ENCODE data around the gene KIAA1755.

KIAA1755 gene, protein sequence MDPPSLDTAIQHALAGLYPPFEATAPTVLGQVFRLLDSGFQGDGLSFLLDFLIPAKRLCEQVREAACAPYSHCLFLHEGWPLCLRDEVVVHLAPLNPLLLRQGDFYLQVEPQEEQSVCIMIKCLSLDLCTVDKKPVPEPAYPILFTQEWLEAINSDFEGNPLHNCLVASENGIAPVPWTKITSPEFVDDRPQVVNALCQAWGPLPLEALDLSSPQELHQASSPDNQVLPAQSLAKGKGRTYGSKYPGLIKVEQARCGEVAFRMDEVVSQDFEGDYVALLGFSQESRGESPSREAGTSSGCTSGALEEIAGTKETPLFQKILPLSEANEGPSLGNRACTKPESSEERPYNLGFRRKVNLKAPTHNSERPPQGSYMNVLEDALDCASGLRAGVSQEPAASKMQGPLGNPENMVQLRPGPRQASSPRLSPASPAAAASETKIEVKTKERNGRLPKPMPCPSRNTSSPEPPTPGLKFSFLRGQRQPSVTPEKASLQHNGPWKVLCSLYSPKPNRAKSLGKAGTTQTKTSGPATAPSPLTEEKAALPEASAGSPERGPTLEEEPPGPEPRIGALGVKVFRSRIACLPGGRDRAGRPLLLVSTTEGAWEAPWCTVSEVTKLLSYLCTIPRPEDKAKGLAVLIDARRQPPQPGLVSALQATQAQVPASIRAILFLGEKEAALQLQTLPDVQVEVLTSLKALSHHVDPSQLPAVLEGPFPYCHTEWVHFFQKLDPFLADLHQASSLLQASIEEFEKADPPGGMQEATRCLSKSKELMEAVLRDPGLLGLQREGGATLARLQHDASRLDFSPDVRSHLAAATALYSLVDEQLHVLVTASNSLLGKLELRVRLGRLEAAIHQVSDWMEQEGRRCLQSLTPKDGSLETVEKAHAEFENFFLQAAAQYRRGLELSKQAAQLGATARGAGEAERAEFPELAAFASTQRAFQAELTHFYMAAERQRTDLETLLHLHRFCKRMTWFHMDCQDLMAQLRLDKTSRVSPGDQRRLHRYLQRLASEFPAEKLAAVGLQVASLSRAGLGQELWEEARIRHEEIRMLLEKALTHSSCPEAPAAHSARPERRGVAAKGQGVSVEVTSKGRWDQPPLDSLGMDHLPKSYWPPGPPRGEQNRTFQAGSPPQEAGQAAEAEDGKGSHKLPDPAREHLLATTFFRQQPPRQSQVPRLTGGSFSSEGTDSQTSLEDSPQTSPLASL

DNA sequence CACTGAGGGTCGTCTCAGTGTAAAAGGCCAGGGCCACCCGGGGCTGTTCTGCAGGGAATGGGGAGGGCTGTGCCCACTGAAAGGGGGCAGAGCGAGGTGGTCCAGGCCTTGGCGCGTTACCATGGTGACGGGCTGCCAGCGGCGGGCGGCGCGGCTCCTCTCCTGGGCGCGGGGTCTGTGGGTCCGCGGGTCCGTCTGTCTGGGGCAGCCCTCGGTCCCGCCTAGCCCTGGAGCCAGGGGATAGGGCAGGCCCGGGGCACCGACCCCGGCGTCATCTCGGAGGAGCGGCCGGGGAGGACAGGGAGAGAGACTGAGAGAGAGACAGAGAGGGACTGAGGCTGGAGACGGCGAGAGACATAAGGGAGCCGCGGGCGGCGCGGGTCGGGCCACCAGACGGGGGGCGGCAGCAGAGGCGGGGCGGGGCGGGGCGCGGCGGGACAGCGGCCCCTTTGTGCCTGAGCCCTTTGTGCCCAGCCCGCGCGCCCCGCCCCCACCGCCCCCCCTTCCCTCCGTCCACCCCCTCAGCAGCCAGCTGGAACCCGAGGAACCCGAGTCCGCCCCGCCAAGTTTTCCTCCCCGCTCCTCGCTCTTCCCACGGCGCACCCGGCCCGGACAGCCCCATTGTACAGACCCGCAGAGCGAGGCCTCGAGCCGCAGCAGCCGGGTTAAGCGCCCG, at the start of gene KIAA1755:
Gene KIAA1755, minus strand, starts transcription at position 358 of the 676 bp plus-strand sequence. Its CDS starts 235 bp downstream, at position 123.
- no peak for DNase-seq (ENCODE audit: low spot score)

DNA sequence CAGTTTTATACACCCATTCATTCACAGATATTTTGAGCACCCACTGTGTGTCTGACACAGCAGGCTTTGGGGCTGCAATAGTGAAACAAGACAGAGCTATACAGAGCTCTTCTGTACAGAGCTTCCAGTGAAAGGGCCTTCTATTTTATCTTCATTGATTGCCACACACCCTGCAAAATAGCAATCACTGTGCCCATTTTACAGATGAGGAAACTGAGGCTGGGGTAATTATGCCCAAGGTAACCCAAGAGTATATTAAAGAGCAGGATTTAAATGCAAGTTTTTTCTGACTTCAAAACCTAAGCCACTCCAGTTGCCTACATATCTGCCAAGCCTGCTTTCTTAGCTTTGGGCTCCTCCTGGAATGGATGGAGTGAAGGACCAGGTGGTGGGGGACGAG, 47.9 kb upstream of the KIAA1755 start:
- DNase-seq (ENCODE audit: low spot score): no peak

DNA sequence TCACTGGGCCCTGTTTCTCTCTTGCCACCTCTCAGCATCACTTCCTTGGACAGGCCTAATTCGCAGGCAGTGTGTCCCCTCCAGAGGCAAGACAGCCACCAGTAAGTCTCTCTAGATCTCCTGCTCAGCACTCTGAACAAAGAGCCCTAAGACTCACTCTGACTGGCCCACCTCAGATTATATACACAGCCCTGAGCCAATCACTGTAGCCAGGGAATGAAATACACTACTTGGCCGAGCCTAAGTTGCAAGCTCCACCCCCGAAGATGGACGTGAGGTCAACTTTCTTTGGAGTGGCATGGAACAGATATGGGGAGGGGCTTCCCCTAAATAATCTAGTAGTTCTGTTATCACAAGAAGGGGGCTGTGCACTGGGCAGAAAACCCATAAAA, 47.5 kb upstream of the KIAA1755 start:
- DNase-seq (ENCODE audit: low spot score): no peak

DNA sequence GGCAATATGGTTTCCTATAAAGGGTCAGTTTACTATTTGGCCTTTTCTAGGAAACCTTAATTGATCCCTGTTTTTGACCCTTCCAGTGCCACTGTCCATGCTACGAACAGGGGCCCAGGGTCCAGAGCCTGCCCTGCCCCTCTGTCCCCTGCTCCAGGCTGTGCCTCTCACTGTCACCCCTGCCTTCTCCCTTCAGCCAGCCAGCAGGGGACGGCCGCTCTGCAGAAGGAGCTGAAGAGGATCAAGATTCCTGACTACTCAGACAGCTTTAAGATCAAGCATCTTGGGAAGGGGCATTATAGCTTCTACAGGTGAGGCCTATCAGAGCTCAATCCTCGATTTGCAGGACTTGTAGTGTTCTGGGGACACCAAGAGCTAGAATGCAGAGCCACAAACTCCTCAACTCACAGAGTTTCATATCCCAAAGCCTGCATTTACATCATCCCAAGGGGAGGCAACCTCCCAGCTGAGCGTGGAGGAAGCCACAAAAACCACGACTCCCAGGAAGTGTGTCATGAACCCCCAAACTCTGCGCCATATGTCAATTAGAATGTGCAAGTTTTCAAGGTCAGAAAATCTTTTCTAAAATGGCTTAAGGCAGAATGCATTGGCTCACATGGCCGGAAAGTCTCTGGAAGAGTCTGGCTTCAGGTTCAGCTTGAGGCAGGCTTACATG, 47.0 kb upstream of the KIAA1755 start:
- DNase-seq (ENCODE audit: low spot score): no peak

DNA sequence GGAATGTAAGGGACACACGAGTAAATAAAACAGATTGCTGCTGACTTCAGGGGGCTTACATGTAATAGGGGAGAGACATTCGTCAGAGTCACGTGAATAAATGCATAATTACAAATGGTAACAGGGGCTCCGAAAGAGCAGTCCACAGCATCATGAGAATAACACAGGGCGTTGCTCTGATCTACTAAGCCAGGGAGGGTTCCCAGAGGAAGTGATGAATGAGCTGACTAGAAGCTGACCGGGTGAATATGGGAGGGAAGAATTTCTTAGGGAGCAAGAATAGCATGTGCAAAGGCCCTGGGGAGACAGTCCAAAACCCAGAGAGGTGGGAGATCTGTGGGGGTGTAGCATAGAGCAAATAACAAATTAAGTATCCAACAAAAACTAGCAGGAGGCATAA, 45.8 kb upstream of the KIAA1755 start:
- no peak for DNase-seq (ENCODE audit: low spot score)

DNA sequence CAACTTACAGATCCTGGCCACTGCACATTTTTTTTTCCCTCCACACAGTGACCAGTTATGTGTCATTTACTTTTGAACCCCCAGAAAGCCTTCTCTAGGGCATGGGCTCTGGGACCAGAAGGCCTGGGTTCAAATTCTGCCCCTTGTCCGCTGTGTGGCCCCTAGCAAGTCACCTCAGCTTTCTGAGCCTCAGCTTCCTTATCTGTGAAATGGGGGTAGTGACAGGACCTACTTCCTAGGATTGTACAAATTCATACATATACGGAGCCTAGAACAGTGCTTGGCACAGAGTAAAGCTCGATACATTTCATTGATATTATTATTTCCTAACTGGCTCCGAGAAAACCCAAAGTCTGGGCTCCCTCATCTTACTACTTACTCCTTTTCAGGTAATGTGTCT, 45.0 kb upstream of the KIAA1755 start:
- DNase-seq (ENCODE audit: low spot score): no peak

DNA sequence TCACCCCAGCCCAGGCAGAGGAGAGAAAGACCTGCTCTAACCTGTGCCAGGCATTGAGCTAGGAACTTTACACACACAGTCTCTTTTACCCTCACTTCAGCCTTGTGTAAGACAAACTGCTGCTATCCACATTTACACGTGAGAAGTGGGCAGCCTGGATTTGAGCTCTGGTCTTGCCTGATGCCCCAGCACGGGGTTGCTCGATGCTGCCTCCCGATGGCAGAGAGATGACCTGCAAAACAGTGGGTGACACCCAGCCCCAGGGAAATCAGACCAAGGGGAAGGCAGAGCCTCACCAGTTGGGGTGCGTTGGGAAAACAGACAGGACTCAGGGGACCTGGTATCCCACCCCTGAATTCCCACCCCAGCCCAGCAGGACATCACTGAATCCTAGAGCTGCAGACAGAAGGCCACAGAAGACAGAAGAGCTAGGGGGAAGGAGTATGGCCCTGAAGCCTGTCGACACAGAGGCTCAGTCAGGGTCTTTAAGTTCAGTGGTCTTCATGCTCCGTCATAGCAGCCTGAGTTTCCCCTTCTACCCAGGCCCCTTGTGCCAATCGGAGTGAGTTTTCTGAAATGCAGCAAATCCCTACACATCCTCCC, 44.4 kb upstream of the KIAA1755 start:
- DNase-seq (ENCODE audit: low spot score): no peak

DNA sequence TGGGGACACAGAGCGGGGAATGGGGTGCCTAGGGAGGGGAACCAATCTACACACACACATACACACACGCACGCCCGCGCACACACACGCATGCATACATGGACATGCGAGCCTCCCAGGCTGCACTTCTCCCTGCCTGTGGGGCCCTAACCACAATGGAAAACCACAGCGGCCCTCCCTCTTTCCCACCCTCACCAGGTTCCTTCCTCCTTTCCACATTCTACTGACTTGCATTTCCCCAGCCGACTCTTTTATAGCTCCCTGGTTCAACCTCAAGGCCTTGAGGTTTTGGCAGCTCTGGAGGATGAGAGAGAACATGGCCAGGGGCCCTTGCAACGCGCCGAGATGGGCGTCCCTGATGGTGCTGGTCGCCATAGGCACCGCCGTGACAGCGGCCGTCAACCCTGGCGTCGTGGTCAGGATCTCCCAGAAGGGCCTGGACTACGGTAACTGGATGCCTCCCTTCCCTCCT, 43.4 kb upstream of the KIAA1755 start, which contains the start of gene BPI:
Gene BPI, plus strand, starts transcription at position 249 of the 472 bp plus-strand sequence. Its CDS starts 68 bp downstream, at position 317.
- no peak for DNase-seq (ENCODE audit: low spot score)

DNA sequence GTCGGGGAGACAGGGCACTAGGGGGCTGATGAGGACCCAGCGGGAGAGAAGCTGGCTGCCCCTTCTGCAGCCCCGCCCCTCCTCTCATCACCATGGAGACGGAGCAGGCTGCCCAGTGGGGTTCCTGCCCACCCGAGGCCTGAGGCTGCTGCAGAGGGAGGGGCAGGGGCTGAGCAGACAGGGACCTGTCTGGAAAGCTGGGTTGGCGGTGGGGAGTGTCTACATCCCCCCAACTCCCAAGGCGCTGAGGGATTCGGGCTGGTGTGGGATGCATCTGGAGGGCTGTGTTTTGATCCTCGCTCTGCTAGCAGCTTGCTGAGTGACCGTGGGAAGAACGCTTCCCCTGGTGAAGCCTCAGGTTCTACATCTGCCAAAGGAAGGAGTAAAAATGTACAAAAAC, 42.3 kb upstream of the KIAA1755 start:
- DNase-seq (ENCODE audit: low spot score): no peak

DNA sequence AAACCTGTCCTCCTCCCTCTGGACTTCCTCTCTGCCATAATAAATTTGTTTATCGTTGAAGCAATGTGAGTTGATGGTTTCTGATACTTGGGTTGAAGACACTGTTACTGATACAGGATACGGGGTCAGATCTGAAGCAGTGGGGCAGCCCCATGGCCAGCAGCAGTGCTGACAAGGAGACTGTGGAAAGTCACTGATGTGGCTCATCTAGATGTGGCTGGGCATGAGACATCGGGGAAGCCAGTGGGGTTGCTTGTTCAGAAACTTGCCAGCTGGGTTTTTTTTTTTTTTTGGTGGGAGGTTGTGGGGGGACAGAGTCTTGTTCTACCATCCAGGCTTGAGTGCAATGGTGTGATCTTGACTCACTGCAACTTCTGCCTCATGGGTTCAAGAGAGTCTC, 40.8 kb upstream of the KIAA1755 start:
- no peak for DNase-seq (ENCODE audit: low spot score)

DNA sequence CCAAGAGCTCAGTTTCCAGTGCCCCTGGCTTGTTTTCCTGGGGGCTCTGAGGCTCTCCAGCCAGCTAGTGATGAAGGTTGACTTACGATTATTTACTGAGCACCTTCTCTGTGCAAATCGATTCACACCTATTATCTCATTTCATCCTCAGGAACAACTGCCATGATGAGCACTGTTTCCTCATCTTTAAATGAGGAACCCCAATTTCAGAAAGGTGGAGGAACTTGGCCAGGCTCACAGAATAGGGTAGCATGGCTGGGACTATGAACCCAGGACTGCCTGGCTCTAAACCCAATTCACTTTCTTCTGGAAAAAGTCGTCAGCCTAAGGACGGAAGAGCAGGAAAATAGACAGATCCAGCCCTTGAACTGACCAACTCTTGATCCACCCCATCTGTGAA, 39.9 kb upstream of the KIAA1755 start:
- DNase-seq (ENCODE audit: low spot score): no peak

DNA sequence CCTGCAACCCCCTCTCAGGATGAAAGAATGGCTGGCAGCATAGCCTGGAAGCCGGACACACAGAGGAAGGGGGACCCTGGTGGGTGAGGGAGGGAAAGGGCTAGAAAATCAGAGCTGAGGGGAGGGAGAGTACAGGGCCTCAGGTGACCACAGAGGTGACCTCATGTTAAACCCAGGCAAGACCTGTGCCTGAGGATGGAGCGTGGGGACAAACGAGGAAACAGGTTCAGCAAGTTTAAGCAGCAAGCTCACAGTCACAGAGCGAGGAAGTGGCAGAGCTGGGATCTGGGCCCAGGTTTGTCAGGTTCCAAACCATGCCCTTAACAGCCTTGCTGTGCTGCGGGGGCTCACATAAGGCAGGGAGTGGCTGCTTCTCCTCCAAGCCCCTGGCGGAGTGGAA, 39.4 kb upstream of the KIAA1755 start:
- DNase-seq (ENCODE audit: low spot score): no peak

DNA sequence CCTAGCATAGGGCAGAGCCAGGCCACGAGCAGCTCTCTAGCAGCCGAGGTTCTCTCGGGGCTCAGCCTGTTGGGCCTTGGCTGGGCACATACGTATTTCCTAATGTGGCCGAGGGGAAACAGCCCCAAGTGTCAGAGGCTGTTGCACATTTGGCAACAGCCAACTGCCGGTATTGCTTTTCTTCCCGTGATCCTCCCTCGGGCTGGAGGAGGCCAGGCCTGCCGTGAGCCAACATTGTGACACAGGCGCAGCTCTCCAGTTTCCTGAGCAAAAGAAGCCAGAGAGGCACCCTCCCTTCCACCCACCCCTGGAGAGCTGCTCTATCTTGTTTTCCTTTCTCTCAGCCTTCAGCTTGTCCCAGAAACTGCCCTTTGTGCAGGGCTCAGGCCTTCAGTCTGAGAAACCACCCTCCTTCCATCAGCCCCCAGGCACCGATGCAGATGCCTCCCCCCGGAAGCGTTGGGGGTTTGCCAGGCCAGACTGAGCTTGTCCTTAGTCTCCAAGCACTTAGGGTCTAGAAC, 38.3 kb upstream of the KIAA1755 start:
- no peak for DNase-seq (ENCODE audit: low spot score)

DNA sequence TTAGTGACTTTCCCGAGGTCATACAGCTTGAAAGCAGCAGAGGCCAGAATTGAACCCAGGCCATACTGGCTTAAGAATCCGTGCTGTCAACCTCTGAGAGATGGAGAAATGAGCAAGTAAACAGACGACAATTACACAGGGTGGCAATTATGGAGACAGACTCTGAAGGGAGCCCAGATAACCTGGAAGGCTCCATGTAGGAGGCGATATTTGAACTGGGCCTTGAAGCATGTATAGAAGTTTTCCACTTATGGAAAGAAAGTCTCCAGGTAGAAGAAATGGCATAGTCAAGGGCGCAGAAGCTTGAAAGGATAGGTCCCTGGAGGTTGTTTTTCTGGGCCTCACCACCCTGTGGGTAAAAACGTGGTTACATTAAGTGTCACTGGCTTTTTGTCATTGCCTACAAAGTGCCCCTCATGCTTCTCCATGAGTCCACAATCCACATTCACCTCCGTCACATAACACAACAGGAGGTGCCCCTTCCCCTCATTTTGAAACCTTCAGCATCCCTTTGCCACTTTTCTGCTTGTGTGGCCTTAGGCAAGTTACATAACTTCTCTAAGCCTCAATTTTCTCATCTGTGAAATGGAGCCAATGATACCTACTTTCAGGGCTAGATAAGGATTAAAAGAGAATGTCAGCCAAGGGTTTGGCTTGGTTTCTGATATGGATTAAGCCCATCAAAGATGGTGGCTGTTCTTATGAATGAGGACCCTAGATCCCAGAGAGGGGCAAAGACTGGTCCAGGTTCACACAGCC, 37.6 kb upstream of the KIAA1755 start:
- no peak for DNase-seq (ENCODE audit: low spot score)

DNA sequence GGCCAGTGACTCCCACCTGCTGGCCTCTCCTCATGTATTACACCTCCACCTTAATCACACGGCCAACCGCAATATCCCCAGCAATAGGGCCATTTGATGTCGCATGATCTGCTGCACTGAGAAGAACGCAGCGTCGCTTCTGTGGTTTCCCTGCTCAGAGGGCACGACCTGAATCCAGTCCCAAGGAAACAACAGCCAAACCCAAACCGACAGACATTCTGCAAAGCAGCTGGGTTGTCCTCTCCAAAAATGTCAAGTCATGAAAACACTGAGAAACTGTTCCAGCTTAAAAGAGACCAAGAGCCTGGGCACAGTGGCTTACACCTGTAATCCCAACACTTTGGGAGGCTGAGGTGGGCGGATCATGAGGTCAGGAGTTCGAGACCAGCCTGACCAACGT, 35.9 kb upstream of the KIAA1755 start:
- DNase-seq (ENCODE audit: low spot score): no peak

DNA sequence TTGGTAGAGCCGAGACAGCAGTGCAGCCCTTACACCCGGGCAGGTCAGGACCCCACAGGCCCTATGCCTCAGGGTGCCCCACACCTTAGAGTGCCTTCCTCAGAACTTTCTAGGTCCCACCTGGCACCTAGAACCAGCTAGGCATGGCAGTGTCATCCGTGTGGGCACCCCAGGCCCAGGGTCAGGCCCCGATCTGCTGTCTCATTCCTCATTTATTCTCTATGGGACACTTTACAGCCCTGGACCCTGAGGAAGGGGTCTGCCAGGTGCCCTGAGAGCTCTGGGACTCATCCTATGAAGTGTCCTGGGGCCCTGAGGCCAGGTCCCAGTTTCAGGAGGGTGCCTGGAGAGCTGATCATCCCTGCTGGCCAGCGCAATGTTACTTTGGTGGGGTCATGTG, 35.3 kb upstream of the KIAA1755 start:
- DNase-seq (ENCODE audit: low spot score): no peak

DNA sequence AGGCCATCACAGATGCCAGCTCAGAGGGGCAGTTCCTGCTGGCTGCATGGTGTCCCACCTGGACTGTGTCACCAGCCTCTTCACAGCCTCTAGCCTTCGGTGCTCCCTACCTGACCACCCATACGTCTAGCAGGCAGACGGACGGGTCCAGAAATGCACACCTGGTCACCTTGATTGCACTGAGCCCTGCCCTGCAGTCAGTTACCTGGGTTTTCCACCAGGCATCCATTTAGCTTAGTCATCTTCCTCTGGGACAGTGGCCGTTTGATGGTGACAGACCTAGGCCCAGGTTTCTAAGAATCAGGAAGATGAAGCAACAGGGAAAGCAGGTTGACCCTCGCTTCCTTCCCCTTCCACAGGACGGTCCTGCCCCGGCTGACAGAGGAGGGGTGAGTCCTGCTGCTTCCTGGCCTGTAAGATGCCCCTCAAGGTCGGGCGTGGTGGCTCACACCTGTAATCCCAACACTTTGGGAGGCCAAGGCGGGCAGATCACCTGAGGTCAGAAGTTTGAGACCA, 33.6 kb upstream of the KIAA1755 start:
- DNase-seq (ENCODE audit: low spot score): no peak

DNA sequence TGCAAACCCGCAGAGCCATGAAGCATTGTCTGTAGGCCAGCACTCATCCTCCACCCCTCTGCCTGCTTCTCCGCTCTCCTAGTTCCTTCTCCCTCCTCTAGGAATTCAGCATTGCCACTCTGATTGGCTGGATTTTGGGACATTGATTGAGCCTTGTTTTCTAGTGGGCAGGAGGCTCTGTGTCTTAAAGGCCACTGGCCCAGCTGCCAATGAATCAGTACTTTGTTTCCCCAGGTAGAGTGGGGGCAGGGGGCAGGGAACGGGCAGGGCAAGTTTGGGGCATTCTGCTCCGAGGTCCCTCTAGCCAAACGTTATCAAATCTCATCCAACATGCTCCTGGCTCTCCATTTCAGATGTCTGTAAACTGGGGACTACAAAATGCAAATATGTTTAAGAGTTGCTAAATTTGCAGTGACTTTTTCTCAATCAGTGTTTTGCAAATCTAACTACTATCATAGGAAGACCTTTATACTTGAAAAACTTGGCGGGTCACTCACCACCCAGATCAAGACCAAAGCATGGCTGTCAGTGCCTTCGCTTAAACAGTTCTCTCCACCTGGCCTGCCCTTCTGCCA, 33.0 kb upstream of the KIAA1755 start:
- DNase-seq (ENCODE audit: low spot score): no peak

DNA sequence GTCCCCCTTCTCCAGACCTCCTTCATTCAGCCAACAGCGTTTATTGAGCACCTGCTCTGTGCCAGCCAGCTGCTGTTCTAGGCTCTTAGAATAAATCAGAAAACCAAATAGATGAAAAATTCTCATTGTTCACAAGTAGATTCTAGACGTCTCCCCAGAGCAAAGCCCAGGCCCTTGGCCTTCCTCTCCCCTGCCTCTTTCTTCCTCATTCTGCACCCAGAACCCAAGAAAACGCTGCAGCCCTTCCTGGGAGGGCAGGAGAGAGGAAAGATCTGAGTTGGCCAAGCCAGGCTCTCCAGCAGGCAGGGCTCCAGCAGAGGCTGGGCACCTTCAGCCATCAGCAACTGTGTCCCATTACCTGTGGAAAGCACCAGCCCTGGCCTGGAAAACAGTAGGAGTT, 31.4 kb upstream of the KIAA1755 start:
- DNase-seq (ENCODE audit: low spot score): no peak

Data from CD4-positive, alpha-beta T cell treated with Interleukin-2 at 100 ng/mL for 4 hours (primary cell).